ENCODE results near the gene BUD13. TPM values are rescaled to one million over a fixed set of nuclear protein-coding genes. Genes with fewer than 3 reads are reported as not detected.

Gene BUD13
- total and polyA plus RNA-seq, 2 of the 4 experiments (the other 2 are of a cell fraction): 11.2 to 14.0 TPM

GRCh38 chr11:116723511-116723910, 49.3 kb downstream of the BUD13 start:
- TF ChIP-seq USF2 (IDR thresholded peaks at IDR 0.05; ENCODE audit: low read depth, low read length): no peak
- no peak for TF ChIP-seq CHD1 (IDR thresholded peaks at IDR 0.05; ENCODE audit: low read depth, low read length)
- TF ChIP-seq ELK1 (IDR thresholded peaks at IDR 0.05; ENCODE audit: borderline replicate concordance, low read depth, low read length): no peak
- TF ChIP-seq RAD21 (IDR thresholded peaks at IDR 0.05; ENCODE audit: low read length): no peak
- no peak for TF ChIP-seq POLR2A (IDR thresholded peaks at IDR 0.05; ENCODE audit: low read depth, low read length)
- no peak for TF ChIP-seq NFE2L2 (IDR thresholded peaks at IDR 0.05; ENCODE audit: low read depth, low read length)
- no peak overlapping the region for H3K14ac ChIP-seq (replicated peaks; ENCODE audit: low read depth, low read length)
- in situ Hi-C loops (cut with MboI; ENCODE audit: low sequenced_read_pairs) (no loop called here), dilution Hi-C loops (cut with HindIII; ENCODE audit: low sequenced_read_pairs, unreplicated experiment) (no loop called here), intact Hi-C loops (cut with micrococcal nuclease) (no loop called here)
- H2BK15ac ChIP-seq (ENCODE audit: low read depth, low read length): no peak overlapping the region
- H4K5ac ChIP-seq (ENCODE audit: low read depth, low read length): no peak overlapping the region
- H2AK9ac ChIP-seq (replicated peaks; ENCODE audit: low read depth, low read length, poor library complexity): no peak overlapping the region
- H3K4me3 ChIP-seq (ENCODE audit: insufficient read depth, low read depth, low read length): no peak overlapping the region
- no peaks in the 10 kb centered on the region for H3K79me1 ChIP-seq (ENCODE audit: low read depth in 1 of 2, low read length in 2 of 2)
- no peak overlapping the region for H3K4me2 ChIP-seq (ENCODE audit: low read depth, low read length)
- H4K91ac ChIP-seq (ENCODE audit: insufficient read depth, low read depth, low read length): no peak overlapping the region
- no peak for DNase-seq
- no CpG with 5 or more reads among the region's 7 CpGs for WGBS, 2 experiments (ENCODE audit: extremely low coverage in 2 of 2, insufficient read length in 1 of 2)
- CTCF ChIA-PET: no interaction called here
- no peak overlapping the region for H2AK5ac ChIP-seq (ENCODE audit: low read depth, low read length)
- BruUV-seq (replicated peaks): no TSS peak
- H3K56ac ChIP-seq (ENCODE audit: extremely low read depth, insufficient read depth, low read length): no peak overlapping the region
- H3K4me1 ChIP-seq (ENCODE audit: control insufficient read depth, insufficient read depth, low read length): peaks cover 8% of the 10 kb centered on the region; the same call in 1 of the 2 replicates
- no peak overlapping the region for H2AFZ ChIP-seq (replicated peaks; ENCODE audit: low read length, poor library complexity)
- no peak overlapping the region for H2BK5ac ChIP-seq (ENCODE audit: low read depth, low read length, poor library complexity, severe bottlenecking)
- H3K4ac ChIP-seq (ENCODE audit: low read depth, low read length): no peak overlapping the region
- no peak overlapping the region for H3K9ac ChIP-seq (ENCODE audit: low read depth, low read length)
- no peak overlapping the region for H2BK20ac ChIP-seq (ENCODE audit: low read depth, low read length)
- H3K36me3 ChIP-seq (ENCODE audit: control insufficient read depth, insufficient read depth, low read length): no peaks in the 10 kb centered on the region
- H2BK120ac ChIP-seq (ENCODE audit: low read depth, low read length): no peak overlapping the region
- peaks cover 53% of the 10 kb centered on the region for H3K27me3 ChIP-seq (ENCODE audit: control insufficient read depth, insufficient read depth, low read length)
- H3K23ac ChIP-seq (ENCODE audit: low read depth, low read length): no peak overlapping the region
- POLR2A ChIA-PET (ENCODE audit: unreplicated experiment): no interaction called here
- H4K20me1 ChIP-seq (ENCODE audit: insufficient read depth, low read length): no peaks in the 10 kb centered on the region
- no peak overlapping the region for H4K8ac ChIP-seq (ENCODE audit: low read depth in 2 of 2, low read length in 2 of 2)
- ATAC-seq (ENCODE audit: low read depth): no peak
- no peak overlapping the region for H3K18ac ChIP-seq (ENCODE audit: low read depth, low read length)
- peaks cover 6% of the 10 kb centered on the region; the same call in 1 of the 2 replicates for H3K9me1 ChIP-seq (ENCODE audit: insufficient read depth, low read length)
- no peak overlapping the region for H3K27ac ChIP-seq (ENCODE audit: insufficient read depth, low read length)
- no peaks in the 10 kb centered on the region for H3K9me3 ChIP-seq (ENCODE audit: control insufficient read depth, insufficient read depth, low read length)

Measured in IMR-90 (cell line).